ENCODE data around the gene ADAM12.
"Not testable (repeated sequence)": the region's sequence is repeated elsewhere in the genome, so short reads cannot be mapped to it uniquely, and the experiment has no call there.

ADAM12 gene

GRCh38 chr10:126072622-126073021 lies 315.7 kb downstream of the ADAM12 start:
- DNase-seq, result no peak

GRCh38 chr10:126070476-126071215 lies 317.6 kb downstream of the ADAM12 start:
- no peak for DNase-seq

- DNase-seq, result no peak
Observed at GRCh38 chr10:126068322-126068721, 320.0 kb downstream of the ADAM12 start.

- DNase-seq, result no peak
Observed at GRCh38 chr10:126066456-126066855, 321.8 kb downstream of the ADAM12 start.

- no peak for DNase-seq
Observed at GRCh38 chr10:126065751-126066377, 322.4 kb downstream of the ADAM12 start.

GRCh38 chr10:126064512-126064911 lies 323.8 kb downstream of the ADAM12 start:
- DNase-seq, result no peak

- DNase-seq, result no peak
Observed at GRCh38 chr10:126063353-126063791, 324.9 kb downstream of the ADAM12 start.

GRCh38 chr10:126062131-126063032 lies 325.9 kb downstream of the ADAM12 start:
- DNase-seq, result no peak

- DNase-seq, result no peak
Observed at GRCh38 chr10:126061526-126061925, 326.8 kb downstream of the ADAM12 start.

- no peak for DNase-seq
Observed at GRCh38 chr10:126060261-126060931, 327.9 kb downstream of the ADAM12 start.

- DNase-seq, result no peak
Observed at GRCh38 chr10:126059076-126059826, 329.0 kb downstream of the ADAM12 start.

- DNase-seq, result no peak
Observed at GRCh38 chr10:126058507-126058906, 329.8 kb downstream of the ADAM12 start.

- no peak for DNase-seq
Observed at GRCh38 chr10:126058104-126058503, 330.2 kb downstream of the ADAM12 start.

- no peak for DNase-seq
Observed at GRCh38 chr10:126057494-126057893, 330.8 kb downstream of the ADAM12 start.

- no peak for DNase-seq
Observed at GRCh38 chr10:126054191-126054590, 334.1 kb downstream of the ADAM12 start.

- no peak for DNase-seq
Observed at GRCh38 chr10:126052171-126052570, 336.1 kb downstream of the ADAM12 start.

GRCh38 chr10:126049759-126050700 lies 338.2 kb downstream of the ADAM12 start:
- no peak for DNase-seq

GRCh38 chr10:126047749-126048148 lies 340.5 kb downstream of the ADAM12 start:
- not testable (repeated sequence) for DNase-seq

GRCh38 chr10:126046831-126047230 lies 341.4 kb downstream of the ADAM12 start:
- DNase-seq, result no peak

GRCh38 chr10:126045861-126046260 lies 342.4 kb downstream of the ADAM12 start:
- no peak for DNase-seq

GRCh38 chr10:126043389-126043788 lies 344.9 kb downstream of the ADAM12 start:
- DNase-seq, result no peak

All from NCI-H510A (cell line).